Measurements from ENCODE around the gene COL5A1. TPM values are rescaled to one million over a fixed set of nuclear protein-coding genes. Genes with fewer than 3 reads are reported as not detected.

Gene COL5A1
- total RNA-seq, 1 donor, result 801 TPM

GRCh38 chr9:134694368-134694665, 52.7 kb downstream of the COL5A1 start:
- Histone ChIP-seq H3K27me3 (ENCODE audit: insufficient read depth, low read length) (no peaks in the 10 kb centered on the region), H3K4me3 (ENCODE audit: insufficient read depth, low read length) (no peak overlapping the region), H3K4me1 (ENCODE audit: insufficient read depth, low read length) (peaks cover 3% of the 10 kb centered on the region), H3K79me2 (ENCODE audit: insufficient read depth, low read length) (peaks cover 93% of the 10 kb centered on the region), H3K9me3 (ENCODE audit: low read depth, low read length) (no peaks in the 10 kb centered on the region), H3K27ac (ENCODE audit: low read depth, low read length) (no peak overlapping the region), H3K4me2 (ENCODE audit: insufficient read depth, low read length) (no peak overlapping the region), H2AFZ (ENCODE audit: low read length) (no peak overlapping the region), H4K20me1 (ENCODE audit: insufficient read depth, low read length) (peaks cover 86% of the 10 kb centered on the region), H3K36me3 (ENCODE audit: insufficient read depth, low read length) (peaks cover 62% of the 10 kb centered on the region)
- no peak for TF ChIP-seq CTCF (IDR thresholded peaks at IDR 0.05; ENCODE audit: extremely low read depth, low read depth, low read length)
- peak; percentile 76 for DNase-seq (ENCODE audit: insufficient read length, low spot score, missing footprints)

GRCh38 chr9:134694714-134695113, 53.1 kb downstream of the COL5A1 start:
- H3K79me2 ChIP-seq (ENCODE audit: insufficient read depth, low read length), result peaks cover 93% of the 10 kb centered on the region
- DNase-seq (ENCODE audit: insufficient read length, low spot score, missing footprints), result peak; percentile 74
- no peak overlapping the region for H3K4me2 ChIP-seq (ENCODE audit: insufficient read depth, low read length)
- no peak overlapping the region for H3K27ac ChIP-seq (ENCODE audit: low read depth, low read length)
- TF ChIP-seq CTCF (IDR thresholded peaks at IDR 0.05; ENCODE audit: extremely low read depth, low read depth, low read length), result no peak
- H3K9me3 ChIP-seq (ENCODE audit: low read depth, low read length), result no peaks in the 10 kb centered on the region
- no peak overlapping the region for H2AFZ ChIP-seq (ENCODE audit: low read length)
- no peaks in the 10 kb centered on the region for H3K27me3 ChIP-seq (ENCODE audit: insufficient read depth, low read length)
- no peak overlapping the region for H3K4me3 ChIP-seq (ENCODE audit: insufficient read depth, low read length)
- peaks cover 86% of the 10 kb centered on the region for H4K20me1 ChIP-seq (ENCODE audit: insufficient read depth, low read length)
- peaks cover 60% of the 10 kb centered on the region for H3K36me3 ChIP-seq (ENCODE audit: insufficient read depth, low read length)
- H3K4me1 ChIP-seq (ENCODE audit: insufficient read depth, low read length), result no peaks in the 10 kb centered on the region

- TF ChIP-seq CTCF (IDR thresholded peaks at IDR 0.05; ENCODE audit: extremely low read depth, low read depth, low read length), result no peak
- peak; percentile 68 for DNase-seq (ENCODE audit: insufficient read length, low spot score, missing footprints)
- no peak overlapping the region for H3K4me3 ChIP-seq (ENCODE audit: insufficient read depth, low read length)
- H3K9me3 ChIP-seq (ENCODE audit: low read depth, low read length), result no peaks in the 10 kb centered on the region
- H3K4me1 ChIP-seq (ENCODE audit: insufficient read depth, low read length), result no peaks in the 10 kb centered on the region
- peaks cover 86% of the 10 kb centered on the region for H4K20me1 ChIP-seq (ENCODE audit: insufficient read depth, low read length)
- peaks cover 93% of the 10 kb centered on the region for H3K79me2 ChIP-seq (ENCODE audit: insufficient read depth, low read length)
- no peaks in the 10 kb centered on the region for H3K27me3 ChIP-seq (ENCODE audit: insufficient read depth, low read length)
- no peak overlapping the region for H3K4me2 ChIP-seq (ENCODE audit: insufficient read depth, low read length)
- H3K36me3 ChIP-seq (ENCODE audit: insufficient read depth, low read length), result peaks cover 60% of the 10 kb centered on the region
- no peak overlapping the region for H2AFZ ChIP-seq (ENCODE audit: low read length)
- no peak overlapping the region for H3K27ac ChIP-seq (ENCODE audit: low read depth, low read length)
Measured at GRCh38 chr9:134695144-134695543, 53.5 kb downstream of the COL5A1 start.

GRCh38 chr9:134696433-134696832, 54.8 kb downstream of the COL5A1 start:
- H3K9me3 ChIP-seq (ENCODE audit: low read depth, low read length), result no peaks in the 10 kb centered on the region
- peak; percentile 58 for DNase-seq (ENCODE audit: insufficient read length, low spot score, missing footprints)
- no peak overlapping the region for H3K4me2 ChIP-seq (ENCODE audit: insufficient read depth, low read length)
- H3K36me3 ChIP-seq (ENCODE audit: insufficient read depth, low read length), result peaks cover 65% of the 10 kb centered on the region
- no peak for TF ChIP-seq CTCF (IDR thresholded peaks at IDR 0.05; ENCODE audit: extremely low read depth, low read depth, low read length)
- H4K20me1 ChIP-seq (ENCODE audit: insufficient read depth, low read length), result peaks cover 86% of the 10 kb centered on the region
- H3K4me1 ChIP-seq (ENCODE audit: insufficient read depth, low read length), result no peaks in the 10 kb centered on the region
- no peak overlapping the region for H3K27ac ChIP-seq (ENCODE audit: low read depth, low read length)
- no peaks in the 10 kb centered on the region for H3K27me3 ChIP-seq (ENCODE audit: insufficient read depth, low read length)
- no peak overlapping the region for H3K4me3 ChIP-seq (ENCODE audit: insufficient read depth, low read length)
- H3K79me2 ChIP-seq (ENCODE audit: insufficient read depth, low read length), result peaks cover 93% of the 10 kb centered on the region
- no peak overlapping the region for H2AFZ ChIP-seq (ENCODE audit: low read length)

All from osteoblast (primary cell).